Transverse colon (tissue), 3 donors: ENCODE results near the gene ACAP1.
A peak's percentile ranks its signal among the peaks of the same experiment; 100 is the strongest.

Source experiments
- EP300 ChIP-seq: sonication (generic); formaldehyde crosslinking; IDR thresholded peaks from one replicate; pipeline ENCODE4 v1.6.1; 2017; ENCODE audit warnings: antibody characterized with exemption, low read depth
- POLR2A ChIP-seq: fragments of 450-650 bp; IDR thresholded peaks from one replicate; pipeline ENCODE4 v1.6.1; 2016; ENCODE audit warnings: antibody characterized with exemption, mild to moderate bottlenecking, moderate library complexity
- TF ChIP-seq, protein P1 (sequence below), 5 experiments: fragments of 200-600 bp in 3 of 5; fragments of 450-650 bp in 2 of 5; sonication (generic) in 3 of 5; IDR thresholded peaks; 1 replicate in 2 of 5; 2 replicates in 3 of 5; pipeline ENCODE4 v1.5.1; 2016 to 2017; ENCODE audit warnings: antibody characterized with exemption in 5 of 5, inconsistent platforms in 3 of 5, mild to moderate bottlenecking in 2 of 5, moderate library complexity in 1 of 5

DNA sequence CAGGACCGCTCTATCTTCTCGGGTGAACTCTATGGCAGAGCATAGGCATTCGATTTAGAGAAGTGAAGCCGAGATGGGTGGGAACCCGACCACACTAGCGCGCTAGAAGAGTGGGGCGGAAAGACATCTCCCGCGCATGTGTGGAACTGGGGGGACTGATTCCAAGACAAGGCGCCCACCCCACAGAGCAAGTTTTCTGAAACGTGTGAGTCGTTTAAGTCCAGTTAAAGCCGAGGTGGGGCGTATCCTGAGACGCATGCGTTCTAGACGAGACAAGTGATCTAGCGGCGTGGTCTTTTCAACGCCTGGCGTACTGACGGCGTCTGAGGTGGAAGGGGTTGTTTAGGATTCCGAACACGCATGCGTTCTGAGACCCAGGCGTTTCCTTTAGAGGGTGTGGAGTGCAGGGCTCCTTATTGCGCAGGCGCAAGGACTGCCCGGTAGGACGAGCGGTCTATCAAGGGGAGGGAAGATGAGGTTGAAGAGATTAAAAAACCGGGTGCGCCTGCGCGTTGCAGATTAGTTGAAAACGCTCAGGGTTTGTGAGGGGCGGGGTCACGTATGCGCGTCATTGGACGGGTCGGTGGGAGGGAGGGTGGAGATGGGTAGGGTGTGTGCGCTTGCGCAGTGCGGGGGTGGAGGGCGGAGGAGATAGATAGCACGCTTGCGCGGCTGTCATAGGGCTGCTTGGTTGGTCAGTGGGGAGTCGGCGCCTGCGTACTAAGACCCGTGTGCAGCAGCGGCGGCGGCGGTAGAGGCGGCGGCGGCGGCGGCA, 29.2 kb upstream of the ACAP1 start, which contains the start of gene EIF5A:
- TF ChIP-seq, protein P1, sequence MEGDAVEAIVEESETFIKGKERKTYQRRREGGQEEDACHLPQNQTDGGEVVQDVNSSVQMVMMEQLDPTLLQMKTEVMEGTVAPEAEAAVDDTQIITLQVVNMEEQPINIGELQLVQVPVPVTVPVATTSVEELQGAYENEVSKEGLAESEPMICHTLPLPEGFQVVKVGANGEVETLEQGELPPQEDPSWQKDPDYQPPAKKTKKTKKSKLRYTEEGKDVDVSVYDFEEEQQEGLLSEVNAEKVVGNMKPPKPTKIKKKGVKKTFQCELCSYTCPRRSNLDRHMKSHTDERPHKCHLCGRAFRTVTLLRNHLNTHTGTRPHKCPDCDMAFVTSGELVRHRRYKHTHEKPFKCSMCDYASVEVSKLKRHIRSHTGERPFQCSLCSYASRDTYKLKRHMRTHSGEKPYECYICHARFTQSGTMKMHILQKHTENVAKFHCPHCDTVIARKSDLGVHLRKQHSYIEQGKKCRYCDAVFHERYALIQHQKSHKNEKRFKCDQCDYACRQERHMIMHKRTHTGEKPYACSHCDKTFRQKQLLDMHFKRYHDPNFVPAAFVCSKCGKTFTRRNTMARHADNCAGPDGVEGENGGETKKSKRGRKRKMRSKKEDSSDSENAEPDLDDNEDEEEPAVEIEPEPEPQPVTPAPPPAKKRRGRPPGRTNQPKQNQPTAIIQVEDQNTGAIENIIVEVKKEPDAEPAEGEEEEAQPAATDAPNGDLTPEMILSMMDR (IDR thresholded peaks at IDR 0.05), result no peak
- no peak for TF ChIP-seq EP300
- TF ChIP-seq POLR2A, result peak; percentile 89
